ENCODE results near the gene DEPDC4.

Gene DEPDC4

DNA sequence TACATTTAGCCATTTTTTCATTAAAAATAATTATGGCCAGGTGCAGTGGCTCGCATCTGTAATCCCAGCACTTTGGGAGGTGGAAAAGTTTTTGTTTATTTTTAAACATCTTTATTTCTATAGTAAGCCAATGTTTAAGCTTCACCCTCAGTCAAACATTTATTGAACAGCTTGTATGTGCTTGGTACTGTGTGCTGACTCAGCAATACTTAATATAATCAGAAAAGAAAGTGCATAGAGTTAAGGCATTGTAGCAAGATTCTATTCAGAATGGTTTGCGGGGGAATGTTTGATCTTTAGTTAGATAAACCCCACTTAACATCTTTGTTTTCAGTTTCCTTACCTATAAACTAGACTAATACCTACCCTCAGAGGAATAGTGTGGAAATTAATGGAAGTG is 55.2 kb downstream of the DEPDC4 start:
- TF ChIP-seq, protein P1, sequence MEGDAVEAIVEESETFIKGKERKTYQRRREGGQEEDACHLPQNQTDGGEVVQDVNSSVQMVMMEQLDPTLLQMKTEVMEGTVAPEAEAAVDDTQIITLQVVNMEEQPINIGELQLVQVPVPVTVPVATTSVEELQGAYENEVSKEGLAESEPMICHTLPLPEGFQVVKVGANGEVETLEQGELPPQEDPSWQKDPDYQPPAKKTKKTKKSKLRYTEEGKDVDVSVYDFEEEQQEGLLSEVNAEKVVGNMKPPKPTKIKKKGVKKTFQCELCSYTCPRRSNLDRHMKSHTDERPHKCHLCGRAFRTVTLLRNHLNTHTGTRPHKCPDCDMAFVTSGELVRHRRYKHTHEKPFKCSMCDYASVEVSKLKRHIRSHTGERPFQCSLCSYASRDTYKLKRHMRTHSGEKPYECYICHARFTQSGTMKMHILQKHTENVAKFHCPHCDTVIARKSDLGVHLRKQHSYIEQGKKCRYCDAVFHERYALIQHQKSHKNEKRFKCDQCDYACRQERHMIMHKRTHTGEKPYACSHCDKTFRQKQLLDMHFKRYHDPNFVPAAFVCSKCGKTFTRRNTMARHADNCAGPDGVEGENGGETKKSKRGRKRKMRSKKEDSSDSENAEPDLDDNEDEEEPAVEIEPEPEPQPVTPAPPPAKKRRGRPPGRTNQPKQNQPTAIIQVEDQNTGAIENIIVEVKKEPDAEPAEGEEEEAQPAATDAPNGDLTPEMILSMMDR (IDR thresholded peaks at IDR 0.05; ENCODE audit: low read depth, low read length), result no peak
- TF ChIP-seq EZH2phosphoT487 (IDR thresholded peaks at IDR 0.05; ENCODE audit: low read depth), result no peak
- Histone ChIP-seq H3K4me1 (ENCODE audit: low read length) (peaks cover 6% of the 10 kb centered on the region; the same call in 1 of the 2 replicates), H3K4me3 (ENCODE audit: low read length) (no peak overlapping the region), H3K27me3 (ENCODE audit: low read depth, low read length) (no peaks in the 10 kb centered on the region), H3K27ac (ENCODE audit: low read length) (no peak overlapping the region), H3K4me2 (ENCODE audit: low read length) (no peak overlapping the region), H3K9ac (ENCODE audit: low read length) (no peak overlapping the region), H3K9me3 (ENCODE audit: insufficient read depth, low read length) (no peaks in the 10 kb centered on the region), H2AFZ (ENCODE audit: low read depth, low read length) (no peak overlapping the region), H3K79me2 (ENCODE audit: low read length) (no peaks in the 10 kb centered on the region), H4K20me1 (ENCODE audit: insufficient read depth, low read length) (no peaks in the 10 kb centered on the region), H3K36me3 (replicated peaks; ENCODE audit: low read depth, low read length) (peaks cover 24% of the 10 kb centered on the region)

DNA sequence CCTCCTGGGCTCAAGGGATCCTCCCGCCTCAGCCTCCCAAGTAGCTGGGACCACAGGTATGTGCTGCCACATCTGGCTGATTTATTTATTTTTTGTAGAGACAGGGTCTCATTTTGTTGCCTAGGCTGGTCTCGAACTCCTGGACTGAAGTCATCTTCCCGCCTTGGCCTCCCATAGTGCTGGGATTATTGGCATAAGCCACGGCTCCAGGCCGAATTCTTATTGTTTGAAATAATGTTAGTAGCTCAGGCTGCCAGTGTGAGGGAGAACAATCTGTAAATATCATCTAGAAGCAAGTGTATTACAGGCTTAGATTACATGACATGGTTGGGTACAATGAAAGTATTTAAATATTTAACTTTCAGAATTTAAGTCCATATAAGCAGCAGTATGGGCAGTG is 58.0 kb downstream of the DEPDC4 start:
- Histone ChIP-seq H3K9me3 (ENCODE audit: insufficient read depth, low read length) (no peaks in the 10 kb centered on the region), H3K9ac (ENCODE audit: low read length) (no peak overlapping the region), H3K27me3 (ENCODE audit: low read depth, low read length) (no peaks in the 10 kb centered on the region), H3K36me3 (replicated peaks; ENCODE audit: low read depth, low read length) (peaks cover 10% of the 10 kb centered on the region), H4K20me1 (ENCODE audit: insufficient read depth, low read length) (no peaks in the 10 kb centered on the region), H3K4me3 (ENCODE audit: low read length) (no peak overlapping the region), H3K79me2 (ENCODE audit: low read length) (no peaks in the 10 kb centered on the region; the same call in 1 of the 2 replicates), H3K4me2 (ENCODE audit: low read length) (no peak overlapping the region), H3K27ac (ENCODE audit: low read length) (no peak overlapping the region), H3K4me1 (ENCODE audit: low read length) (no peaks in the 10 kb centered on the region), H2AFZ (ENCODE audit: low read depth, low read length) (no peak overlapping the region)
- TF ChIP-seq EZH2phosphoT487 (IDR thresholded peaks at IDR 0.05; ENCODE audit: low read depth), result no peak
- TF ChIP-seq, protein P1 (IDR thresholded peaks at IDR 0.05; ENCODE audit: low read depth, low read length), result no peak

DNA sequence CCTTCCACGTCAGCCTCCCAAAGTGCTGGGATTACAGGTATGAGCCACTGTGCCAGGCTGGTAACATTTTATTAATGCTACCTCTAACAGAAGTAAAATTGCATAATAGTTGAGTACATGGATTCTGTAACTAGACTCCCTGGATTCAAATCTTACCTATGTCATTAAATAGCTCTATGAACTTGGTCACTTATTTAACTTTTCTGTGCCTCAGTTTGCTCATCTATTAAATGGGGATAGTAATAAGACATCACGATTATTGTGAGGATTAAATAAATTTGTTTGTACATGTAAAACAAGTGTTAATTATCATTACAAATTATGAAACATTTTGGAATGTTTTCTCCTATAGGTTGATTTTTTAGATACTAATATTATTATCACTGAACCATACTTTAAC is 59.6 kb downstream of the DEPDC4 start:
- no peaks in the 10 kb centered on the region for H4K20me1 ChIP-seq (ENCODE audit: insufficient read depth, low read length)
- H3K4me2 ChIP-seq (ENCODE audit: low read length), result no peak overlapping the region
- TF ChIP-seq EZH2phosphoT487 (IDR thresholded peaks at IDR 0.05; ENCODE audit: low read depth), result no peak
- TF ChIP-seq, protein P1 (IDR thresholded peaks at IDR 0.05; ENCODE audit: low read depth, low read length), result no peak
- peaks cover 4% of the 10 kb centered on the region for H3K36me3 ChIP-seq (replicated peaks; ENCODE audit: low read depth, low read length)
- no peak overlapping the region for H3K9ac ChIP-seq (ENCODE audit: low read length)
- no peak overlapping the region for H3K27ac ChIP-seq (ENCODE audit: low read length)
- H3K9me3 ChIP-seq (ENCODE audit: insufficient read depth, low read length), result no peaks in the 10 kb centered on the region
- H3K4me3 ChIP-seq (ENCODE audit: low read length), result no peak overlapping the region
- H3K79me2 ChIP-seq (ENCODE audit: low read length), result peaks cover 8% of the 10 kb centered on the region
- no peaks in the 10 kb centered on the region for H3K27me3 ChIP-seq (ENCODE audit: low read depth, low read length)
- no peaks in the 10 kb centered on the region for H3K4me1 ChIP-seq (ENCODE audit: low read length)
- no peak overlapping the region for H2AFZ ChIP-seq (ENCODE audit: low read depth, low read length)

DNA sequence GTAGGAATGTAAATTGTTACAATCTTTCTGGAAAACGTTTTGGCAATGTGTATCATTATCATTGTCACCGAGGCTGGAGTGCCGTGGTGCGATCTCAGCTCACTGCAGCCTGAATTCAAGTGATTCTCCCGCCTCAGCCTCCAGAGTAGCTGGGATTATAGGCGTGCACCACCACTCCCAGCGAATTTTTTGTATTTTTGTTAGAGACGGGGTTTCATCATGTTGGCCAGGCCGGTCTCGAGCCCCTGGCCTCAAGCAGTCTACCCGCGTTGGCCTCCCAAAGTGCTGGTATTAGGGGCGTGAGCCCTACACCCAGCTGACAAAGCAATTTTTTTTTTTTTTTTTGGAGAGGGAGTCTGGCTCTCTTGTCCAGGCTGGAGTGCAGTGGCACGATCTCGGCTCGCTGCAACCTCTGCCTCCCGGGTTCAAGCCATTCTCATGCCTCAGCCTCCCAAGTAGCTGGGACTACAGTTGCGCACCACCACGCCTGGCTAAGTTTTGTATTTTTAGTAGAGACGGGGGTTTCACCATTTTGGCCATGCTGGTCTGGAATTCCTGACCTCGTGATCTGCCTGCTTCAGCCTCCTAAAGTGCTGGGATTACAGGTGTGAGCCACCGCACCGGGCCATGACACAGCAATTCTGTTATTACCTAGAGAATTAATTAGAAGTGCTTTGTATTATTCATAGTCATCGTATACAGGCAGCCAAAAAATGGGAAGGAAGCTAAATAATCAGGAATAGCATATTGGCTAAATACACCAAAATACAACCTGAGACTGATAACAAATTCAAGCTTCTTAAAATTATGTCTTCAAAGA is 65.1 kb downstream of the DEPDC4 start:
- Histone ChIP-seq H3K9me3 (ENCODE audit: insufficient read depth, low read length) (no peaks in the 10 kb centered on the region), H3K79me2 (ENCODE audit: low read length) (peaks cover 25% of the 10 kb centered on the region), H3K27ac (ENCODE audit: low read length) (no peak overlapping the region), H3K4me2 (ENCODE audit: low read length) (peak overlapping the region; percentile 79), H3K4me1 (ENCODE audit: low read length) (peaks cover 3% of the 10 kb centered on the region; the same call in 1 of the 2 replicates), H3K4me3 (ENCODE audit: low read length) (peak overlapping the region; percentile 88), H4K20me1 (ENCODE audit: insufficient read depth, low read length) (no peaks in the 10 kb centered on the region), H3K27me3 (ENCODE audit: low read depth, low read length) (no peaks in the 10 kb centered on the region), H3K9ac (ENCODE audit: low read length) (peak overlapping the region; percentile 85; the same call in 1 of the 2 replicates), H3K36me3 (replicated peaks; ENCODE audit: low read depth, low read length) (no peaks in the 10 kb centered on the region), H2AFZ (ENCODE audit: low read depth, low read length) (no peak overlapping the region)
- TF ChIP-seq EZH2phosphoT487 (IDR thresholded peaks at IDR 0.05; ENCODE audit: low read depth), result no peak
- TF ChIP-seq, protein P1 (IDR thresholded peaks at IDR 0.05; ENCODE audit: low read depth, low read length), result no peak

All from OCI-LY3 (cell line).